D721Med (cell line): ENCODE data around the gene DOC2B.

Source experiments
- DNase-seq: peaks from one replicate; pipeline ENCODE4 v3.0.0; 2011; ENCODE audit warnings: low spot score; ENCODE audit not compliant: insufficient read length
- FAIRE-seq: peaks from 2 replicates; lab custom pipeline; 2011; peaks lifted over from hg19 to GRCh38; lab: Jason Lieb, UNC
- TF ChIP-seq, protein P1 (sequence below): IDR thresholded peaks from 2 replicates; pipeline ENCODE4 v1.5.1; 2012; ENCODE audit warnings: mild to moderate bottlenecking, control low read depth; ENCODE audit not compliant: insufficient read depth; ENCODE audit errors: missing control alignments

DOC2B gene

GRCh38 chr17:157901-158300 lies 23.5 kb downstream of the DOC2B start:
- TF ChIP-seq, protein P1, sequence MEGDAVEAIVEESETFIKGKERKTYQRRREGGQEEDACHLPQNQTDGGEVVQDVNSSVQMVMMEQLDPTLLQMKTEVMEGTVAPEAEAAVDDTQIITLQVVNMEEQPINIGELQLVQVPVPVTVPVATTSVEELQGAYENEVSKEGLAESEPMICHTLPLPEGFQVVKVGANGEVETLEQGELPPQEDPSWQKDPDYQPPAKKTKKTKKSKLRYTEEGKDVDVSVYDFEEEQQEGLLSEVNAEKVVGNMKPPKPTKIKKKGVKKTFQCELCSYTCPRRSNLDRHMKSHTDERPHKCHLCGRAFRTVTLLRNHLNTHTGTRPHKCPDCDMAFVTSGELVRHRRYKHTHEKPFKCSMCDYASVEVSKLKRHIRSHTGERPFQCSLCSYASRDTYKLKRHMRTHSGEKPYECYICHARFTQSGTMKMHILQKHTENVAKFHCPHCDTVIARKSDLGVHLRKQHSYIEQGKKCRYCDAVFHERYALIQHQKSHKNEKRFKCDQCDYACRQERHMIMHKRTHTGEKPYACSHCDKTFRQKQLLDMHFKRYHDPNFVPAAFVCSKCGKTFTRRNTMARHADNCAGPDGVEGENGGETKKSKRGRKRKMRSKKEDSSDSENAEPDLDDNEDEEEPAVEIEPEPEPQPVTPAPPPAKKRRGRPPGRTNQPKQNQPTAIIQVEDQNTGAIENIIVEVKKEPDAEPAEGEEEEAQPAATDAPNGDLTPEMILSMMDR = no peak
- DNase-seq (no peak), FAIRE-seq (no peak)

- FAIRE-seq (no peak), DNase-seq (no peak)
- TF ChIP-seq, protein P1 = no peak
Measured at GRCh38 chr17:156946-157345, 24.5 kb downstream of the DOC2B start.

GRCh38 chr17:156094-156621 lies 25.3 kb downstream of the DOC2B start:
- DNase-seq = no peak
- TF ChIP-seq, protein P1 = no peak
- no peak for FAIRE-seq

DNA sequence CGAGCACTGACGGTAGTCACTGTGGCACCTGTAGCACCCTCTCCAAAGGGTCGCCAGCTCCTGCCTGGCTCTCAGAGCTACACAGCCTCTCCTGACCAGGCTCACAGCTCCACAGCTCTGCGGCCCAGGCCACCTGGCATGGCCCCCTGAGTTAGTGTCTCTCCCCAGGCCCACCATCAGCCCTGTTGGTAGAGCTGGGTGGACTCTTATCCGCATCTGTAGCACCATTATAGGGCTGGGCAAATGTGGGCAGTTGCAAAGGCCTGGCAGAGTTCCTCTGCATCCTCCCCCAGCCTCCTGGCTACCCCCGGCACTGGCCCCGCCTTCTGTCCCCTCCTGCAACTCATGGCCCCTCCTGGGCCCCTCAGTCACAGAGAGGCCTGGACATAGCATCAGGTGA lies 25.9 kb downstream of the DOC2B start:
- TF ChIP-seq, protein P1 = no peak
- DNase-seq (no peak), FAIRE-seq (no peak)

DNA sequence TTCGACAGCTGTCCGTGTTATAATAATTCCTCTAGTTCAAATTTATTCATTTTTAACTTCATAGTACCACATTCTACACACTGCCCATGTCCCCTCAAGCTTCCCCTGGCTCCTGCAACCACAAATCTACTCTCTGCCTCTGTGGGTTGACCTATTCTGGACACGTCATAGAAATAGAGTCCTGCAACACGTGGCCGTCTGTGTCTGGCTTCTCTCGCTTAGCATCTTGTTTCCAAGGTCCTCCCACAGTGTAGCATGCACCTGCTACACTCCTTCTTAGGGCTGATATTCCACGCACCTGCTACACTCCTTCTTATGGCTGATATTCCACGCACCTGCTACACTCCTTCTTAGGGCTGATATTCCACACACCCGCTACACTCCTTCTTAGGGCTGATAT lies 27.6 kb downstream of the DOC2B start:
- FAIRE-seq = no peak
- DNase-seq = no peak

DNA sequence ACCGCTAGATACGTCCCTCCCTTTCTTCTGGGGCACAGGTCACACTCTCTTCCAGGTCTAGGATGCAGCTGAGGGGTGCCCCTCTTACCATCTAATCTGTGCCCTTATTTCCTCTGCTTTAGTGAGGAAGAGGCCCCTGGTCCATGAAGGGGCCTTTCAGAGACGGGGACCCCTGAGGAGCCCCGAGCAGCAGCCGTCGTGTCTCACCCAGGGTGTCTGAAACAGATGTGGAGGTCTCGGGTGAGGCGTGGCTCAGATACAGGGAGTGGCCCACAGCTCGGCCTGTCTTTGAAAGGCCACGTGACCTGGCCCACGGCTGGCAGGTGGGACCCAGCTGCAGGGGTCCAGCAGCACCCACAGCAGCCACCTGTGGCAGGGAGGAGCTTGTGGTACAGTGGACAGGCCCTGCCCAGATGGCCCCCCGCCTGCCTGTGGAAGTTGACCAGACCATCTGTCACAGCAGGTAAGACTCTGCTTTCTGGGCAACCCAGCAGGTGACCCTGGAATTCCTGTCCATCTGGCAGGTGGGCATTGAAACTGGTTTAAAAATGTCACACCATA lies 28.5 kb downstream of the DOC2B start:
- FAIRE-seq (no peak), DNase-seq (no peak)
- TF ChIP-seq, protein P1 = no peak

More for the DNA sequence above, 27.6 kb downstream of the DOC2B start:
- TF ChIP-seq, protein P1 = no peak
